GM19240 (cell line): ENCODE results near the gene SCN11A.
A peak's percentile ranks its signal among the peaks of the same experiment; 100 is the strongest.
"Not testable (repeated sequence)": the region's sequence is repeated elsewhere in the genome, so short reads cannot be mapped to it uniquely, and the experiment has no call there.

Experiments used
- DNase-seq: peaks from one replicate; pipeline ENCODE4 v3.0.0; 2011; ENCODE audit warnings: low spot score; ENCODE audit not compliant: insufficient read length

SCN11A gene

GRCh38 chr3:39067286-39067685 is 15.5 kb upstream of the SCN11A start:
- no peak for DNase-seq

DNA sequence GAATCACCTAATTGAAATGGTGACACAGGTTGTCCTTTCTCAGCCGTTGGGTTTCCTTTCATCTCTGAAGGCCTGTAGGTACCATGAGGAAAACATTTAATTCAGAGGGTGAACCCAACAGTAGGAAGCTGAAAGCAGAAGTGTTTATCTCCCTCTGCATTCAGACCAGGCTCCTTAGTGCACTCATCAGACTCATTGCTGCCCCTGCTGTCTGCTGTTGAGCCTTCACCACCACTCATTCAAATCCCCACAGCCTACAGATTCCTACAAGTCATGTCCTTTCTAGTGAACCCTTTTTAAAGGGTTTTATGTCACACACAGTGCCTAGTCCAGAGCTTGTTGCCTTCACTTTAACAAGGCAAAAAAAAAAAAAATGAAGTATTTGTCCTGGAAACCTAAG is 13.5 kb upstream of the SCN11A start:
- peak; percentile 30 for DNase-seq

GRCh38 chr3:39064646-39065045 is 12.9 kb upstream of the SCN11A start:
- no peak for DNase-seq

GRCh38 chr3:39063143-39063542 is 11.4 kb upstream of the SCN11A start:
- no peak for DNase-seq

DNA sequence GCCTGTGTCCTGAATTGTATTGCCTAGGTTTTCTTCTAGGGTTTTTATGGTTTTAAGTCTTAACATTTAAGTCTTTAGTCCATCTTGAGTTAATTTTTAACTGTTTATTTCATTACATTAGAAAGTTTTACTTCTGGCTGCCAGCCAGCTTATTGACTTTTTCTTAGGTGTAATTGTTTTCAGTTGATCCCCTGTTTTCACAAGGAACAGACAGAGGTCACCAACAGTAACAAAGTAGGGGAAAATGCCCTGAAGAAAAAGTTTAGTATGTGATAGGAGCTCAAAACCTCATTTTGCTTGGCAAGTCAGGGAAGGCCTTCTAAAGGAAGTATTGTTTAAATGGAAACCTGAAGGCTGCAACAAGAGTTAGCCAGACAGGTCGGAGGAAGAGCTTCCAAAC is 10.4 kb upstream of the SCN11A start:
- no peak for DNase-seq

DNA sequence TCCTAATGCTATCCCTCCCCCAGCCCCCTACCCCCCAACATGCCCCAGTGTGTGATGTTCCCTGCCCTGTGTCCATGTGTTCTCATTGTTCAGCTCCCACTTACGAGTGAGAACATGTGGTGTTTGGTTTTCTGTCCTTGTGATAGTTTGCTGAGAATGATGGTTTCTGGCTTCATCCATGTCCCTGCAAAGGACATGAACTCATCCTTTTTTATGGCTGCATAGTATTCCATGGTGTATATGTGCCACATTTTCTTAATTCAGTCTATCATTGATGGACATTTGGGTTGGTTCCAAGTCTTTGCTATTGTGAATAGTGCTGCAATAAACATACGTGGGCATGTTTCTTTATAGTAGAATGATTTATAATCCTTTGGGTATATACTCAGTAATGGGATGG is 9.5 kb upstream of the SCN11A start:
- not testable (repeated sequence) for DNase-seq

- no peak for DNase-seq
These were observed 4.4 kb upstream of the SCN11A start for GRCh38 chr3:39056151-39056550.

GRCh38 chr3:39053696-39054095 is 2.0 kb upstream of the SCN11A start:
- no peak for DNase-seq

DNA sequence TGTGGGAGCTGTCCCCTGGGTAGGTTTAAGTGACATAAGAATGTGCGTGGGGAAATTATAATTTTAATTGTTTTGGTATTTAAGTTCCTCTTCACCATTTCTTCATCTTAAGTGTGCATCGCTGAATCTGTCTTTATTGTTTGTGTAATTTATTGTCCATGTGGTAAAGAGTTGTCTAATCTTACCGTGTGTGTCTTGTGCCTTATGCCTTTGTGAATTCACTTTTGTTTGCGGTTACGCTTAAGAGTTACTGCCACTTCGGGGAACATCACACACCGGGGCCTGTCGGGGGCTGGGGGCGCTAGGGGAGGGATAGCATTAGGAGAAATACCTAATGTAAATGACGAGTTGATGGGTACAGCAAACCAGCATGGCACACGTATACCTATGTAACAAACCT is 839 bp upstream of the SCN11A start:
- no peak for DNase-seq

DNA sequence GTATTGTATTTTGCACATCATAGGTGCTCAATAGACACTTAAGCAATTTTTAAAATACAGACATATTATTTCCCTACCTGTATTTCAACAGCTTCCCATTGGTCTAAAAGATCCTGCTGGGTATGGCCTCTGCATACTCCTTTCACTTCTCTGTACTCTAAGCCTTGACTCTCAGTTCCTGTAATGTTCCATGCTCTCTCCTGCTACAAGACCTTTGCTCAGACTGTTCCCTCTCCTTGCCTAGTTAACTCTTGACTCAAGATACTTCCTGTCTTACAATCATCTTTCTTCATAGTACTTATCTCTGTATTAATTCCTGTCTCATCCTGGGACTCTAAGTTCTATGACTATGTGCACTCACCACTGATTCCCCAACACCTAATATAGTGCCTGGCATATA is 1.7 kb downstream of the SCN11A start:
- DNase-seq, result no peak

- no peak for DNase-seq
These were observed 13.6 kb downstream of the SCN11A start for GRCh38 chr3:39038165-39038564.

DNA sequence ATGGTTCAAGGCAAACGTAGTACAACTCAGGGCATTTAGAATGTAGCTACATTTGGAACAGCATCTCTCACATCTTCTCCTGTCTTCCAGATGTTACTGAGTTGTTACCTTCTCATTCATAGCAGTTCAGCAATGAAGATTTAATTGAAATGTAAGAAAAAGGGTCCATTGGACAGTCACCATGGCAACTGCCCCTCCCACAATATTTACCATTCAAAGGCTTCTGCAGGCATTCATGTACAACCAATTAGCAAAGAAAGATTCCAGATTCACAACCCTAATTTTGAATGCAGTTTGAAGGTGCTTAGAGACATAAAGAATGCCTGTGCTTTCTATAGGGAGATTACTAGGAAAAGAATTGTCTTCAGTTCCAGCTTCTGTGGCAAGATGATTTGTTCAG is 22.2 kb downstream of the SCN11A start:
- DNase-seq, result no peak

DNA sequence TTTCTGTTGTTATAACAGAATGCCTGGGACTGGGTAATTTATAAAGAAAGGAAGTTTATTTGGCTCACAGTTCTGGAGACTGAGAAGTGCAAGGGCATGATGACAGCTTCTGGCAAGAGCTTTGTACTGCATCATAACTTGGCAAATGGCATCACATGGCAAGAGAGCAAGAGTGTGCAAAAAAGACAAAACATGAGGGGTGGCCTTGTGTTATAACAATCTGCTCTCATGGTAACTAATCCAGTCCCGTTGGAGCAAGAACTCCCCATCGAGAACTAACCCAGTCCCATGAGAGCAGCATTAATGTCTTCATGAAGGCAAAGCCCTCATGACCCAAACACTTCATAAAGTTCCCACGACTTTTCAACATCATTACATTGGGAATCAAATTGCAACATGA is 23.2 kb downstream of the SCN11A start:
- DNase-seq, result no peak

DNA sequence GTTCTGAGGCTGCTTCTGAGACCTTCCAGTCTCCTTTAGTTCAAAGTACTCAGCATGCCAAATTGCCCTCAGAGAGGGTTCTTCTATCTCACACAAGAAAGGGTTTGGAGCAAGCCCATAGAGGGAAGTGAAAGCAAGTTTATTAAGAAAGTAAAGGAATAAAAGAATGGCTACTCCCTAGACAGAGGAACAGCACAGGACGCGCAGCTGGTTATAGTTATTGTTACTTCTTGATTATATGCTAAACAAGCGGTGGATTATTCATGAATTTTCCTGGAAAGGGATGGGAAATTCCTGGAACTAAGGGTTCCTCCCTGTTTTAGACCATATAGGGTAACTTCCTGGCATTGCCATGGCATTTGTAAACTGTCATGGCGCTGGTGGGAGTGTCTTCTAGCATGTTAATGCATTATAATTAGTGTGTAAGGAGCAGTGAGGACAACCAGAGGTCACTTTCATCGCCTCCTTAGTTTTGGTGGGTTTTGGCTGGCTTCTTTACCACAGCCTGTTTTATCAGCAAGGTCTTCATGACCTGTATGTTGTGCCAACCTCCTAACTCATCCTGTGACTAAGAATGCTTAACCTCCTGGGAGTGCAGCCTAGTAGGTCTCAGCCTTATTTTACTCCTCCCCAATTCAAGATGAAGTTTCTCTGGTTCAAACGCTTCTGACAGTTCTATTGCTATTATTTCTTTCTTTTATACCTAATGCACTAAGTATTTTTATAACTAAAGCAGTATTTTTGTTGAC is 26.3 kb downstream of the SCN11A start:
- no peak for DNase-seq

DNA sequence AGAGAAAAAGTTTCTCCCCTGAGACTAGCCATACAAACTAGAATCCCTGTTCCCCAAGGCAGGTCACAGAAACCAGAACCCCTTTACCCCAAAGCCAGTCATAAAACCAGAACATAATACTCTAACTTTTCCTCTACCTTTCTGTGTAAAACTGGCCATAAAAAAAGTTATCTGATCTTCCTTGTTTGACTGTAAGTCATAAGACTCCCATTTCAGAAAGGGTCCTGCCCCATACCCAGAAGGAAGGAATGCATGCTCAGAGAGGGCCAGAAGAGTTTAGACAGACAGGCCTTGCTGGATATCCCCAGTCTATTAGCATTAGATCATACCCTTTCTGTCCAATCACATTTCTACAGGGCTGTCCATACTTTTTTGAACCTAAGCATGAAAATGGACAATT is 27.2 kb downstream of the SCN11A start:
- DNase-seq, result no peak

DNA sequence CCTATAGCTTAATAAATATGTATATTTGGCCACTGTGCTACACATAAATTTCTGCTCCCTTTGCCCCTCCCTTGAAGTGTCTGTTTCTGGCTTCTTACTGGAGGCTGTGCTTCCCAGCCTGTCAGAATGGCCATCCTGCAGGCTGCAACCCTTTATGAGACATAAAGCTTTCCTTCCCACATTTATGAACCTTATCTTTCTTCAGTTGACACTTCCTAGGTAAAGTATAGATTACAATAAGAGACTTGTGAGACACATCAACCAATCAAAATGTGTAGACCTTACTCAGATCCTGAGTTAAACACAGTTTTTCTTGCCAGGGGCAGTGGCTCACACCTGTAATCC is 29.5 kb downstream of the SCN11A start:
- no peak for DNase-seq

DNA sequence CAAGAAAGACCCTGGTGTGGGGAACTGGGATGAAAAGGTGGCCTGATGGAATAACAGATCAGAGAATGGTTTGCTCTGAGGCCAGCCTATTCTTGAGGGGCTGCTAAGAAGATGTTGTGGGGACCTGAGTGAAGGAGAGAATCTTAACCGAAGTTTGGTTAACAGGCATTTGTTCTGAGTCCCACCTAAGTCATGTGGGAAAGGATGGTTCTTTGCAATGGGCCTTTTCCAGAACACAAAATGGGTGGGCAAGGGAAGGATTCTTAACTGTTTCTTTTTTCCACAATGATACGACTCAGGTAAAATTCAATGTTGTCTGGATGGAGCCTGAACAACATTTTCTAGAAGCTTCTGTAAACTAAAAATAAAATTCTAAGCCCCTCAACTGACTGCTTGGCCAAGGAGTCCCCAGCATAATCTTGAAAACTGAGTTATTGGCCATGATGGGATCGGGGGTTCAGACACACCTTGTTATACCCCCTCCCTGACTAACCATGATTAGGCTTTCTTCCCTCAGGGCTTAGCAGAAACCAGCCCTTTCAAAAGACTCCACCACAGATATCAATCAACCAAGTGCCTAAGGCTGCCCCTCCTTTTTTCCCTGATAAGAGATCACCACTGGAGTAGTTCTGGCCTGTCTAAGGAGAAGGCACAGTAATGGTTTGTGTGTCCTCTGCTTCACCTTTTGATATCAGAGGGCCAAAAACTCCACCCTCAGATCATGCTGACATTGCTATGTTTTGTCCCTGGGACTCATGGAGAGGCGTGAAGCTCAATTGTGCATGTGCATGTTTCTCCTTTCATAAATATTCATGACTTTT is 30.1 kb downstream of the SCN11A start:
- no peak for DNase-seq

GRCh38 chr3:39021029-39021428 is 30.7 kb downstream of the SCN11A start:
- DNase-seq, result no peak

GRCh38 chr3:39019299-39019698 is 32.4 kb downstream of the SCN11A start:
- DNase-seq, result no peak

DNA sequence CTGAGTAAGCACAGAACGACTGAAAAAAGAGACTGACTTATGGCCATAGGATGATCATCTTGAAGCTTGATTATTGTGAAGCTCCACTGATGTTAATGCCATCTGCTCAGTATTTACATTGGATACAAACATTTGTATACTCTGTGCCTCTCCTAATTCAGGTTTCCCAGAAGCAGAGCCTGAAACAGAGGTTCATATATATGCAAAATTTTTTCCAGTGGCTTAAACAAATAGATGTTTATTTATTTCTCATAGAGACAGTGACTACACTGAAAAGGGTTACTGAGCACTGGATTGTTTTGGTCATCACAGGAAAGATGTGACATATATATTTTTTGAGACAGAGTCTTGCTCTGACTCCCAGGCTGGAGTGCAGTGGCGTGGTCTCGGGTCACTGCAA is 36.3 kb downstream of the SCN11A start:
- DNase-seq, result no peak

DNA sequence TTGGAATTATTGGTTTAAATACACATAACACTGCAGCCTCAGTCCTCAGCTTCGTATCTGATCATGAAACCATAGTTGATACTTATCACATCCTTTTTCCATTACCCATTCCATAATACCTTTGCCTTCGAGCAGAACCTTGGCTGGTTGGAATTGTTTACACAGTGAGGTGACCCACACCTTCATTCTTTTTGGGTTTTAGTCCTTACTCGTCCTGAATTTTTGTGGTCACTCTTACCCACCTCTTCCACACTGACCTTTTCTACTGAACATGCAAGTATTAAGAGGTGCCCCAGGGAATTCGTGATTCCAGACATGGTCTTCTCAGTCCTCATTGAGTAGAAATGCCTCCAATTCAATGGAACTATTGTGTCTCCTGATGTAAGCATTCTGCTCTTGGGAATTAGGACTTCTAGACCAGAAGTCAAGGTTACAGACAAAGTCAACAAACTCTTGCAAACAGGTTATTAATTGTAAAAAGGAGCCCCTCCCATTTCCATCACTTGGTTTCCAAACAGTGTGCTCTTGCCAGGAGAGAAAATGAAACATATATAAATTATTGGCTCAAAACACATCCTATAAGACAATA is 37.7 kb downstream of the SCN11A start:
- no peak for DNase-seq

- DNase-seq, result no peak
These were observed 38.5 kb downstream of the SCN11A start for GRCh38 chr3:39013289-39013688.
